GM21423 (cell line): ENCODE data around the gene GPRIN2.

Experiments used
- ATAC-seq: cut with Tn5 transposase; IDR thresholded peaks from one replicate; pipeline ENCODE4 v1.9.1; 2021; ENCODE audit warnings: mild to moderate bottlenecking, moderate library complexity; ENCODE audit not compliant: unreplicated experiment

The GPRIN2 gene

GRCh38 chr10:46550076-46550790 lies 6.2 kb downstream of the GPRIN2 start:
- no peak for ATAC-seq

GRCh38 chr10:46549171-46550075 lies 7.0 kb downstream of the GPRIN2 start:
- ATAC-seq: no peak

DNA sequence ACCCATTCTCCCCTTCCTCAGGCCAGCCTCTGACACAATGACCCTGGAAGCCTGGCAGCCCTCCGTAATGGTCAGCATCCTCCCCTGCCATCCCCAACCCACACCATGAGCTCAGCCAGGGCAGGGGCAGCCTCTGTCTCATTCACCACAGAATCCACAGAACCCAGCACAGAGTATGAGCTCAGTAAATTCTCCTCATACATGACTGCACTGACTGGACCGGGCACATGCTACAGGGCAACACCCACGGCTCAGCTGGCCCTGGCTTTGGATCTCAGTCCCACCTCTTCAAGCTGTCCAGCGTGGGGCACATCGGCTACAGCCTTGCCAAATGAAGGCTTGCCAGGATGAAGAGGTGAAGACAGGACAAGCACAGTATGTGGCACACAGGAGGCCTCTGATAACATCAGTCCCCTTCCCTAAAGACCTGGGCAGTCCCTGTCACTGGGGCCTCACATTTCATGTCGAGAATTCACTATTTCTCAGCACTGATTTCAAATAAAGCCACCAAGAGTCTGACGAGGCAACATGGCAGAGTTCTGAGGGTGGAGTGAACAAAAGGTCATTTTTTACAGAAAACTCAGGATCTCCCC lies 7.9 kb downstream of the GPRIN2 start:
- no peak for ATAC-seq

- ATAC-seq: no peak
Observed at GRCh38 chr10:46547541-46548497, 8.6 kb downstream of the GPRIN2 start.

GRCh38 chr10:46546591-46547540 lies 9.6 kb downstream of the GPRIN2 start:
- ATAC-seq: no peak

- ATAC-seq: no peak
Observed at GRCh38 chr10:46545861-46546590, 10.4 kb downstream of the GPRIN2 start.

DNA sequence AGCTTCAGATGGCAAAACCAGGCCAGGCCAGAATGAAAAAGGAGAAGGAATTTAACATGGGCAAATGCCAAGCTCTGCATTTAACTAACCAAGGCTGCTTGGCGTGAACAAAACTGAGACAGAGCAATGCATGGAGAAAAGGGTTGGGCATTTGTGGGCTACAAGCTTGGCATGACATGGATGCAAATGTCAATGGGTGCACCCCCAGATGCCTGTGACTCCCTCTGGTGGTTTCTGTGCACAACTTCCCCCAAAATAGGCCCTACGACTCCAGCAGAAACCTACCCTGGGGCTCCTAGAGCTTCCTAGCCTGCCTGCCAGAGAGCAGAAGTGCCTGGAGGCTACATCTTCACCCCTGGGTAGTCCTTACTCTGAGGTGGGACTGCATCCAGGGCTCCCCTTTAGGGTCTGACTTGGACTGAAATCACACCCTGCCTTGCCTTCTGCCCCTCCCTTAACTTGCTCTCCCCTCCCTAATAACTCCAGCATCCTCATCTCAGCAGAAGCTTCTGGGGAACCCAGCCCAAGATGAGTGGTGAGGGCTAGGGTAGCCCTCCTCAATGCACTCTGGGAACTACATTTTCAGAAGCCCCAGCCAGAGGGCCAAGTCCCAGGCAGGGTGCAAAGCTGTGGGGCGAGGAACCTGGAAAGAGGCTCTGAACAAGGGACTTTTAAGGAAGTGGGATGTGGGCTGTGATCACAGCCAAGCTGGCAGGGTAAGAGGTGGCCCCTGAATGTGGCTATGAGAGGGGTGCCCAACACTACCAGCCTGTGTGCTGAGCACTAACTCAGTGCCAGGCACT lies 11.3 kb downstream of the GPRIN2 start:
- no peak for ATAC-seq

GRCh38 chr10:46543466-46544377 lies 12.7 kb downstream of the GPRIN2 start:
- no peak for ATAC-seq

DNA sequence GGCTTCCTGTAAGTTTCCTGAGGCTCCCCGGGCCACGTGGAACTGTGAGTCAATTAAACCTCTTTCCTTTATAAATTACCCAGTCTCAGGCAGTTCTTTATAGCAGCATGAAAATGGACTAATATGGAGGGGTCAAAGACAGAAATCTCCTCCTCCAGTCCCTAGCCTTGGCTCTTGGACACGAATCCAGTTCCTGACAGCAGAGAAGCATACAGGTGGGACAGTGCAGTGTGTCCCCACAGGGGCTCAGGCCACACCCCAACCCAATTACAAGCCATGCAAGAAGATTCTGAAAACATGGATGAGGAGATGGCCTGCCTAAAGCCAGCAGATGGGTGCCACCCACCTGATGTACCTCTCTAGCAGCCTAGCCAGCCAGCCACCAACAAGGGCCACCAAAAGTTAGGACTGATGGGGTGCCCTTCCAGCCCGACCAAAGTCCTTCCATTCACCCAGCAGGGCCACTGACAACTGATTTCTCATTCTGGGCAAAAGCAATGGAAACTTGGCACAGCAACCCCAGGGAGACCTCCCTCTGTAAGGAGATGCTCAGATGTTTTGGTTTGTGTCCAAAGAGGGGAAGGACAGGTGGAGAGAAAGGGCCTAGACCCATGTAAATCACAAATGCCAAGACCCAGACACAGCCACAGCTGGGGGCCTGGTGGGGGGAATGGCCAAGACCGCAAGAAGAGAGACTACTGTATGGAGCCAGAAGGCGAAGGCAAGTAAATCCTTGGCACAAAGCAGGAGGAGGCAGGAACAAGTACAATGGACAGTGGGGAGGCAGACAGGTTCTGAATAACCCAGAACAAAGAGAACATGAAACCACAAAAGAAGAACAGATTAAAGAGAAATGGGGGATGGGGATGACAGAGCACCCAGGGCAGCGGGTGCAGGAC lies 13.6 kb downstream of the GPRIN2 start:
- ATAC-seq: no peak

- ATAC-seq: no peak
Observed at GRCh38 chr10:46541735-46542566, 14.5 kb downstream of the GPRIN2 start.

DNA sequence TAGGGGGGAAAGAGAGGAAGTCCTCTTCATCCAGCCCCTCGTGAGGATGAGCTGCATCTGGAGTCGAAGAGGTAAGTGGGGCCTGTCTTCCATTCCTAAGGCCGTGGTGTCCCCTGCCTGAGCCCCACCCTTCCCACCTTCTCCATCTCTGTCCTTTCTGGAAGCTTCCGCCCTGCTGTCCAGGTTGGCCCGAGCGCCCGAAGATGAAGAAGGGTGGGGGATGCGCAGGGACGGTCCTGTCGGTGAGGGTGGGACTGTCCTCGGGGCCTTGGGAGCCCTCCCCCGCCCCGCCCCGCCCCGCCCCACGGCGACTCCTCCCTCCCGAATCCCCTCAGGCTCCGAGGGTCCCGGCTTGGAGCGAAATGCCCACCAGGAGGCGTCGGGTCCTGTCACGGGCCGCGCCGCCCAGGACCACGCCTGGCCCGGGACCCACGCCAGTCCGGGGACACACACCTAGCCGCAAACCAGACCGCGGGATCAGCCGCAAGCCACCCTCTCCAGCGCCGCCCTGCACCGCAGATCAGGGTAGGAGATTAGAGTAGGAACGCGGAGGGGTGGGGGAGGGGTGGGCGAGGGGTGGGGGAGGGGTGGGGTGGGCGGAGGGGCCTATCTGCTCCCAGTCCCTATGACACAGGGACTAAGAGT lies 15.3 kb downstream of the GPRIN2 start:
- ATAC-seq: no peak

DNA sequence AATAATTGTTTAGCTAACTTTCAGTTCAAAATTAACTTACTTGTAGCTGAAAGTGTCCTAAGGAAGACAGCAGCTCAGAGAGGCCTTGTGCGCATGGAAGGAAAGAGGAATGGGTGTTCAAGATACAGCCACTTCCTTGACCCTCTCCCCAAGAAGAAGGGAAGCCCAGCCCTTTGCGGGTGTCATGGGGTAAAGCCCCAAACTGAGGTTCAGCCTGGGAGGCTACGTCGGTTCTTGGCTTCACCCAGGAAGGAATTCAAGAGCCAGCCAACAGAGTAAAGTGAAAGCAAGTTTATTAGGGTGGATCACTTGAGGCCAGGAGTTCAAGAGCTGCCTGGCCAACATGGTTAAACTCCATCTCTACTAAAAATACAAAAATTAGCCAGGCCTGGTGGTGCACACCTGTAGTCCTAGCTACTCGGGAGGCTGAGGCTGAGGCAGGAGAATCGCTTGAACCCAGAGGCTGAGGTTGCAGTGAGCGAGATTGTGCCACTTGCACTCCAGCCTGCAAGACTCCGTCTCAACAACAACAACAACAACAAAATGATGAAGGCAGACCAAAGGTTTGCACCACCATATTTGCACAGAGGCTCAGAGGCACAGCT lies 15.9 kb downstream of the GPRIN2 start:
- no peak for ATAC-seq

DNA sequence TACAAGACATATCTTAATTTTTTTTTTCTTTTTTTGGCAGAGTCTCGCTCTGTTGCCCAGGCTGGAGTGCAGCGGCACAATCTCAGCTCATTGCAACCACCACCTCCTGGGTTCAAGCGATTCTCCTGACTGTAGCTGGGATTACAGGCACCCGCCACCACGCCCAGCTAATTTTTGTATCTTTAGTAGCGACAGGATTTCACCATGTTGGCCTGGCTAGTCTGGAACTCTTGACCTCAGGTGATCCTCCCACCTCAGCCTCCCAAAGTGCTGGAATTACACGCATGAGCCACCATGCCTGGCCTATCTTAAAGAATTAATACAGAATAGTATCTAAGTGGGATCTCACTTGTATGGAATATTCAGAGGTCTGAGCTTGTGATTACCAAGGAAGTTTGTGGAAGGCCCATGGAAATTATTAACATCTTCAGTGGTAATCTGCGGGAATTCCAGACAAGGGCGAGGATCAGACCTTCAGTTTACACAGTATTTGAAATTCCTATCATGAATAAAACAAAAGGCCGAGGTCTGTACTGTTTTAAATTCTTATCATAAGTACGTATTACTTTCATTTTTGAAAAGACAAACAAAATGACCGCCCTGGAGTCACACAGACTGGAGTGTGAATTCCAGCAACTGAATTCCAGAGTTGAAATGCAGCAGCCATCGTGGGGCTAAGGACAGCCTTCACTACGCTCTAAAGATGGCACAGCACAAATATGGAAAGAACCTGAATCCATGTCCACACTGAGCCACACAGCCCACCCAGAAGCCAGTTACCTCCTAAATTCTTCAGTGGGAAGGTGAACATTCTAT lies 16.7 kb downstream of the GPRIN2 start:
- no peak for ATAC-seq
